ENCODE results near the gene TICAM2. TPM values are rescaled to one million over a fixed set of nuclear protein-coding genes. Genes with fewer than 3 reads are reported as not detected.

The TICAM2 gene
- total and polyA plus RNA-seq, 9 of the 15 experiments (the other 6 are each of a cell fraction or from before 2014, with no cell fraction given) = 0.15 to 1.8 (median 0.98) TPM

DNA sequence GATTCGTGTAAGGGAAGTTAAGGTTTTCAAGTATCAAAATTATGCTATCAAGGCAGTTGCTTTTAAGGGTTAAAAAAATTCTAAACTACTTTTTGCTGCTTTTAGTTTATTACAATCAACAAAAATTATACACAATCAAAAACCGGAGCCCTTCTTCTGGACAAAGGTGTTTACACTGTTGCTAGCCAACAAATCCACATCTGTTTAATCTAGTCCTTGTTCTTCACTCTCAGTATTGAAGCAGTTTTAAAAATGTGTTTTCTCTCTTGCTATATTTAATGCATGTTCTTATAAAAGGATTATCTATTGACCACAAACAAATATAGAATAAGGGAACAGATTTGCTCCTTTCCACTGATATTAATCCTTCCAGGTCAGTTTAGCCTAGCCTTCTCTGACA is 60.2 kb downstream of the TICAM2 start:
- Histone ChIP-seq H3K36me3 (ENCODE audit: control insufficient read depth, insufficient read depth, low read length) (peaks cover 49% of the 10 kb centered on the region), H4K20me1 (replicated peaks; ENCODE audit: control insufficient read depth, insufficient read depth, low read length) (peaks cover 5% of the 10 kb centered on the region; the same call in 1 of the 2 replicates), H3K9me3 (replicated peaks; ENCODE audit: control insufficient read depth, insufficient read depth, low read depth, low read length) (peaks cover 10% of the 10 kb centered on the region), H3K27ac (ENCODE audit: extremely low read depth, low read depth, low read length) (no peak overlapping the region), H3K9me1 (ENCODE audit: control insufficient read depth, insufficient read depth, low read length) (no peaks in the 10 kb centered on the region), H2AFZ (ENCODE audit: low read depth, low read length) (no peak overlapping the region), H3K27me3 (ENCODE audit: control insufficient read depth in 2 of 2, insufficient read depth in 2 of 2, low read length in 2 of 2) (no peaks in the 10 kb centered on the region), H3K4me2 (ENCODE audit: insufficient read depth, low read length) (peak overlapping the region; percentile 83), H3K79me2 (ENCODE audit: control insufficient read depth, insufficient read depth, low read length) (peaks cover 72% of the 10 kb centered on the region), H3K9ac (ENCODE audit: insufficient read depth in 1 of 2, low read depth in 2 of 2, low read length in 2 of 2) (peak overlapping the region in 1 of 2 experiments; percentile 78; a peak in 2 of 4 replicates), H3K4me1 (replicated peaks in 1 of 2; ENCODE audit: control insufficient read depth in 2 of 2, insufficient read depth in 2 of 2, low read length in 2 of 2) (peaks cover 3 to 7% of the 10 kb centered on the region in 2 experiments; a peak in 2 of 5 replicates), H3K4me3 (peak overlapping the region; percentile 84)
- CTCF ChIA-PET (ENCODE audit: low intra/inter-chr PET ratio) = no interaction called here
- in situ Hi-C loops (cut with MboI) = no loop called here
- POLR2A ChIA-PET = interaction anchor here (1.2 to 2.3 kb wide), 4 partner anchors 8 to 15 kb away, joined by 3 to 7 read pairs (median 4); no protein-coding TSS in a partner anchor
- DNase-seq (ENCODE audit: extremely low read depth in 1 of 4, low spot score in 3 of 4) (no peak), FAIRE-seq (no peak), ATAC-seq (no peak)
- intact Hi-C loops (cut with micrococcal nuclease) = loop anchor here (5.0 kb wide), 3 partner anchors 85 to 300 kb away; partner anchors contain the start of genes AP3S1, ATG12, PGGT1B and TMED7
- 12% methylated on average over 2 of the region's 2 CpGs for WGBS (ENCODE audit: insufficient coverage, low coverage, missing lambda C conversion rate)
- BruUV-seq (replicated peaks) = no TSS peak
- peak; percentile 60 for TF ChIP-seq RFX1 (IDR thresholded peaks at IDR 0.05)
- TF ChIP-seq FIP1L1 (IDR thresholded peaks at IDR 0.05; ENCODE audit: low read depth, low read length, poor library complexity, severe bottlenecking) = no peak
- TF ChIP-seq HDAC1 (IDR thresholded peaks at IDR 0.05) = no peak
- peak; percentile 96 for TF ChIP-seq FOXJ2 (tag; IDR thresholded peaks at IDR 0.05)
- TF ChIP-seq RB1 (IDR thresholded peaks at IDR 0.05; ENCODE audit: low read depth) = no peak

DNA sequence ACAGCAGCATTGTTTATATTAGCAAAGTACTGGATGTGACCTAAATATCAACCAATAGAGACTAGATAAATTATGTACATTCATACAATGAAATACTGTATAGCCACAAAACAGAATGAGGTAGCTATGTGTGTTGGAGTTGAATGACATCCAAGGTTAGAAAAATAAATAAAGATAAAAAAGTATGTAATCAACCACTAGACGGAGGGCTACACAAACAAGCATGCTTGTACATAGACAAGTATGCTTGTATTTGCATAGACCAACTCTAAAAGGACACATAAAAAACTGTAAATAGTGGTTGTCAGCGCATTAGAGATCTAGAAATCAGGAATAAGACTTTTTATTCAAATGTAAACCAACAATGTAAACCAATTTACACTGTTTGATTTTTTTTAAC is 60.7 kb downstream of the TICAM2 start:
- H3K36me3 ChIP-seq (ENCODE audit: control insufficient read depth, insufficient read depth, low read length) = peaks cover 53% of the 10 kb centered on the region
- no peak overlapping the region for H3K27ac ChIP-seq (ENCODE audit: extremely low read depth, low read depth, low read length)
- BruUV-seq (replicated peaks) = no TSS peak
- H3K4me3 ChIP-seq = peak overlapping the region; percentile 84
- H2AFZ ChIP-seq (ENCODE audit: low read depth, low read length) = no peak overlapping the region
- DNase-seq (ENCODE audit: extremely low read depth in 1 of 4, low spot score in 3 of 4) = no peak
- no peaks in the 10 kb centered on the region for H3K9me1 ChIP-seq (ENCODE audit: control insufficient read depth, insufficient read depth, low read length)
- peaks cover 3 to 7% of the 10 kb centered on the region in 2 experiments; a peak in 2 of 5 replicates for H3K4me1 ChIP-seq (replicated peaks in 1 of 2; ENCODE audit: control insufficient read depth in 2 of 2, insufficient read depth in 2 of 2, low read length in 2 of 2)
- ChIA-PET CTCF (ENCODE audit: low intra/inter-chr PET ratio) (no interaction called here), POLR2A (interaction anchor here (0.7 to 1.6 kb wide), 2 partner anchors 13 to 23 kb away, joined by 3 read pairs; no protein-coding TSS in a partner anchor)
- no peaks in the 10 kb centered on the region for H3K27me3 ChIP-seq (ENCODE audit: control insufficient read depth in 2 of 2, insufficient read depth in 2 of 2, low read length in 2 of 2)
- H3K9ac ChIP-seq (ENCODE audit: insufficient read depth in 1 of 2, low read depth in 2 of 2, low read length in 2 of 2) = peak overlapping the region in 1 of 2 experiments; percentile 78; a peak in 3 of 4 replicates
- peaks cover 10% of the 10 kb centered on the region for H3K9me3 ChIP-seq (replicated peaks; ENCODE audit: control insufficient read depth, insufficient read depth, low read depth, low read length)
- H3K79me2 ChIP-seq (ENCODE audit: control insufficient read depth, insufficient read depth, low read length) = peaks cover 77% of the 10 kb centered on the region
- H3K4me2 ChIP-seq (ENCODE audit: insufficient read depth, low read length) = peak overlapping the region; percentile 46
- TF ChIP-seq BRD4 (IDR thresholded peaks at IDR 0.05) (no peak), GATA2 (CRISPR knock-in tag; IDR thresholded peaks at IDR 0.05) (no peak), POLR3A (IDR thresholded peaks at IDR 0.05; ENCODE audit: borderline replicate concordance, extremely low read depth, insufficient read depth, insufficient read length) (no peak), ZNF146 (CRISPR knock-in tag; IDR thresholded peaks at IDR 0.05; ENCODE audit: unreplicated experiment) (no peak), ZC3H4 (CRISPR knock-in tag; IDR thresholded peaks at IDR 0.05; ENCODE audit: borderline replicate concordance) (no peak)
- TF ChIP-seq, protein P1, sequence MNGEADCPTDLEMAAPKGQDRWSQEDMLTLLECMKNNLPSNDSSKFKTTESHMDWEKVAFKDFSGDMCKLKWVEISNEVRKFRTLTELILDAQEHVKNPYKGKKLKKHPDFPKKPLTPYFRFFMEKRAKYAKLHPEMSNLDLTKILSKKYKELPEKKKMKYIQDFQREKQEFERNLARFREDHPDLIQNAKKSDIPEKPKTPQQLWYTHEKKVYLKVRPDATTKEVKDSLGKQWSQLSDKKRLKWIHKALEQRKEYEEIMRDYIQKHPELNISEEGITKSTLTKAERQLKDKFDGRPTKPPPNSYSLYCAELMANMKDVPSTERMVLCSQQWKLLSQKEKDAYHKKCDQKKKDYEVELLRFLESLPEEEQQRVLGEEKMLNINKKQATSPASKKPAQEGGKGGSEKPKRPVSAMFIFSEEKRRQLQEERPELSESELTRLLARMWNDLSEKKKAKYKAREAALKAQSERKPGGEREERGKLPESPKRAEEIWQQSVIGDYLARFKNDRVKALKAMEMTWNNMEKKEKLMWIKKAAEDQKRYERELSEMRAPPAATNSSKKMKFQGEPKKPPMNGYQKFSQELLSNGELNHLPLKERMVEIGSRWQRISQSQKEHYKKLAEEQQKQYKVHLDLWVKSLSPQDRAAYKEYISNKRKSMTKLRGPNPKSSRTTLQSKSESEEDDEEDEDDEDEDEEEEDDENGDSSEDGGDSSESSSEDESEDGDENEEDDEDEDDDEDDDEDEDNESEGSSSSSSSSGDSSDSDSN (IDR thresholded peaks at IDR 0.05; ENCODE audit: borderline replicate concordance in 1 of 2, low read depth in 2 of 2, low read length in 2 of 2) = no peak
- TF ChIP-seq, protein P2, sequence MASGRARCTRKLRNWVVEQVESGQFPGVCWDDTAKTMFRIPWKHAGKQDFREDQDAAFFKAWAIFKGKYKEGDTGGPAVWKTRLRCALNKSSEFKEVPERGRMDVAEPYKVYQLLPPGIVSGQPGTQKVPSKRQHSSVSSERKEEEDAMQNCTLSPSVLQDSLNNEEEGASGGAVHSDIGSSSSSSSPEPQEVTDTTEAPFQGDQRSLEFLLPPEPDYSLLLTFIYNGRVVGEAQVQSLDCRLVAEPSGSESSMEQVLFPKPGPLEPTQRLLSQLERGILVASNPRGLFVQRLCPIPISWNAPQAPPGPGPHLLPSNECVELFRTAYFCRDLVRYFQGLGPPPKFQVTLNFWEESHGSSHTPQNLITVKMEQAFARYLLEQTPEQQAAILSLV (tag; IDR thresholded peaks at IDR 0.05) = no peak
- H4K20me1 ChIP-seq (replicated peaks; ENCODE audit: control insufficient read depth, insufficient read depth, low read length) = peaks cover 5% of the 10 kb centered on the region; the same call in 1 of the 2 replicates
- ATAC-seq = no peak
- in situ Hi-C loops (cut with MboI) (no loop called here), intact Hi-C loops (cut with micrococcal nuclease) (loop anchor here (5.0 kb wide), 3 partner anchors 86 to 301 kb away; partner anchors contain the start of genes AP3S1, ATG12, PGGT1B and TMED7)
- FAIRE-seq = no peak
- 16% methylated on average over 2 of the region's 2 CpGs for WGBS (ENCODE audit: insufficient coverage, low coverage, missing lambda C conversion rate)
